Measurements from ENCODE around the gene EMC10.

- TF ChIP-seq POLR2A (IDR thresholded peaks at IDR 0.05; ENCODE audit: low read depth, low read length) (no peak), EZH2 (IDR thresholded peaks at IDR 0.05; ENCODE audit: borderline replicate concordance, low read depth, low read length, severe bottlenecking) (no peak)
Observed at GRCh38 chr19:50519006-50519575, 42.8 kb downstream of the EMC10 start.
